D721Med (cell line): Measurements from ENCODE around the gene TIMM29.
"Not testable (repeated sequence)": the region's sequence is repeated elsewhere in the genome, so short reads cannot be mapped to it uniquely, and the experiment has no call there.

Experiments
- DNase-seq: peaks from one replicate; pipeline ENCODE4 v3.0.0; 2011; ENCODE audit warnings: low spot score; ENCODE audit not compliant: insufficient read length
- FAIRE-seq: peaks from 2 replicates; lab custom pipeline; 2011; peaks lifted over from hg19 to GRCh38; lab: Jason Lieb, UNC
- TF ChIP-seq, protein P1 (sequence below): IDR thresholded peaks from 2 replicates; pipeline ENCODE4 v1.5.1; 2012; ENCODE audit warnings: mild to moderate bottlenecking, control low read depth; ENCODE audit not compliant: insufficient read depth; ENCODE audit errors: missing control alignments

TIMM29 gene

GRCh38 chr19:10946958-10947657 is 18.5 kb downstream of the TIMM29 start:
- FAIRE-seq (no peak), DNase-seq (no peak)
- TF ChIP-seq, protein P1, sequence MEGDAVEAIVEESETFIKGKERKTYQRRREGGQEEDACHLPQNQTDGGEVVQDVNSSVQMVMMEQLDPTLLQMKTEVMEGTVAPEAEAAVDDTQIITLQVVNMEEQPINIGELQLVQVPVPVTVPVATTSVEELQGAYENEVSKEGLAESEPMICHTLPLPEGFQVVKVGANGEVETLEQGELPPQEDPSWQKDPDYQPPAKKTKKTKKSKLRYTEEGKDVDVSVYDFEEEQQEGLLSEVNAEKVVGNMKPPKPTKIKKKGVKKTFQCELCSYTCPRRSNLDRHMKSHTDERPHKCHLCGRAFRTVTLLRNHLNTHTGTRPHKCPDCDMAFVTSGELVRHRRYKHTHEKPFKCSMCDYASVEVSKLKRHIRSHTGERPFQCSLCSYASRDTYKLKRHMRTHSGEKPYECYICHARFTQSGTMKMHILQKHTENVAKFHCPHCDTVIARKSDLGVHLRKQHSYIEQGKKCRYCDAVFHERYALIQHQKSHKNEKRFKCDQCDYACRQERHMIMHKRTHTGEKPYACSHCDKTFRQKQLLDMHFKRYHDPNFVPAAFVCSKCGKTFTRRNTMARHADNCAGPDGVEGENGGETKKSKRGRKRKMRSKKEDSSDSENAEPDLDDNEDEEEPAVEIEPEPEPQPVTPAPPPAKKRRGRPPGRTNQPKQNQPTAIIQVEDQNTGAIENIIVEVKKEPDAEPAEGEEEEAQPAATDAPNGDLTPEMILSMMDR = no peak

DNA sequence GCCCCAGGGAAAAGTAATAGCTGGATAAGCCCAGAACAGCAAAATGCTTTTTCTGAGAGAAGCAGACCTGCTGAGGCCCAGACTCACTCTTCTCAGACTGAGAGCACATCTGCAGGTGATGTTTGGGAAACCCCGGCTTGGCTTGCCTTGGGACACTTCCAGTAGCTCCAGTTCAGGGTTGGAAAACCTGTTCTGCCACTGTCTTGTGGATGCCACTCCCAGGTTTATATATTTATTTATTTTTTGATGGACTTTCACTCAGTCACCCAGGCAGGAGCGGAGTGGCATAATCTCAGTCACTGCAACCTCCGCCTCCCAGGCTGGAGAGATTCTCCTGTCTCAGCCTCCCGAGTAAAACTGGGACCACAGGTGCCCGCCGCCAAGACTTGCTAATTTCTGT is 24.2 kb downstream of the TIMM29 start:
- DNase-seq = no peak
- FAIRE-seq = no peak
- TF ChIP-seq, protein P1 = no peak

DNA sequence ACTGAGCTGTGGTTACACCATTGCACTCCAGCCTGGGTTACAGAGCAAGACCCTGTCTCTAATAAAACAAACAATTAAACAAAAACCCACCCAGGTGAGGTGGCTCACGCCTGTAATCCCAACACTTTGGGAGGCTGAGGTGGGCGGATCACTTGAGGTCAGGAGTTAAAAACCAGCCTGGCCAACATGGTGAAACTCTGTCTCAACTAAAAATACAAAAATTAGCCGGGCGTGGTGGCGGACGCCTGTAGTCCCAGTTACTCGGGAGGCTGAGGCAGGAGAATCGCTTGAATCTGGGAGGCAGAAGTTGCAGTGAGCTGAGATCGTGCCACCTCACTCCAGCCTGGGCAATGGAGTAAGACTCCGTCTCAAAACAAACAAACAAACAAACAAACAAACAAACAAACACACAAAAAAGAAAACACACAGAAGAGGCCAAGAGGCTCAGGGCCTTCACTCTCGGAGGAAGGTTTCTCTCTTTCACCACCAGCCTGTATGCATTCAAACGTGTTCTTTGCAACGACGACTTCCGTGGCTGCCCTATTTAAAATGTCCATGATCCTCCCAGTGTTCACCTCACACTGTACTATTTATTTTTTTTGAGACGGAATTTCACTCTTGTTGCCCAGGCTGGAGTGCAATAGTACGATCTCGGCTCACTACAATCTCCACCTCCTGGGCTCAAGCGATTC is 30.8 kb downstream of the TIMM29 start:
- not testable (repeated sequence) for DNase-seq, FAIRE-seq

DNA sequence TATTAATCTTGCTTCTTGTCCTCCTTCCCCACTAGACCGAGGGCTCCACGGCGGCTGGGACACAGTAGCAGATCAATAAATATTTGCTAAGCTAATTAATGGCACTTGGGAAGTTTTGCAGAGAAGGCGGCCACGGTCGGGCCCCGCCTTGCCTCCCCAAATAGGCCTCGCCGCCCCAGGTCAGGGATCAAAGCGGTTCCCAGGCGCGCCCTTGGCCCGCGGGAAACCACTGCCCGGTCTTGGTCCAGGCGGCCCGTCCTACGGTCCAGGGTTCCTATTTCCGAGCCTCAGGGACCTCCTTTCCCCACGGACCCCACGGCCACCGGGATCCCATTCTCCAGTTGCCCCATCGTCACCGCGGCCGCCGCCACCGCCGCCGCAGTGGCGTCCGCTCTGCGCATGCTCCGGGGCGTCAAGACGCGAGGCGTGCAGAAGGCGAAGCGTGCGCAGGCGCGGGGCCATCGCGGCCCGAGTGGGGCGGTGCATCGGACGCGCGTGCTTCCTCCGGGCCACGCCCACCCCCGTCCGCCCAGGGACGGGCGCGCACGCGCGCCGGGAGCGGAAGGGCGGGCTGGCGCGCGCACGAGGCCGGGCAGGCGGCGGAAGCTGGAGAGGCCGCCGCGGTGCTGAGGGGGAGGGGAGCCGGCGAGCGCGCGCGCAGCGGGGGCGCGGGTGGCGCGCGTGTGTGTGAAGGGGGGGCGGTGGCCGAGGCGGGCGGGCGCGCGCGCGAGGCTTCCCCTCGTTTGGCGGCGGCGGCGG is 31.9 kb downstream of the TIMM29 start, which contains the start of gene SMARCA4:
SMARCA4 (plus strand) TSS at position 717 of the 759 bp plus-strand sequence. CDS start 23,122 bp downstream, outside the sequence.
- DNase-seq (peak; percentile 86), FAIRE-seq (no peak)
- TF ChIP-seq, protein P1 = no peak

DNA sequence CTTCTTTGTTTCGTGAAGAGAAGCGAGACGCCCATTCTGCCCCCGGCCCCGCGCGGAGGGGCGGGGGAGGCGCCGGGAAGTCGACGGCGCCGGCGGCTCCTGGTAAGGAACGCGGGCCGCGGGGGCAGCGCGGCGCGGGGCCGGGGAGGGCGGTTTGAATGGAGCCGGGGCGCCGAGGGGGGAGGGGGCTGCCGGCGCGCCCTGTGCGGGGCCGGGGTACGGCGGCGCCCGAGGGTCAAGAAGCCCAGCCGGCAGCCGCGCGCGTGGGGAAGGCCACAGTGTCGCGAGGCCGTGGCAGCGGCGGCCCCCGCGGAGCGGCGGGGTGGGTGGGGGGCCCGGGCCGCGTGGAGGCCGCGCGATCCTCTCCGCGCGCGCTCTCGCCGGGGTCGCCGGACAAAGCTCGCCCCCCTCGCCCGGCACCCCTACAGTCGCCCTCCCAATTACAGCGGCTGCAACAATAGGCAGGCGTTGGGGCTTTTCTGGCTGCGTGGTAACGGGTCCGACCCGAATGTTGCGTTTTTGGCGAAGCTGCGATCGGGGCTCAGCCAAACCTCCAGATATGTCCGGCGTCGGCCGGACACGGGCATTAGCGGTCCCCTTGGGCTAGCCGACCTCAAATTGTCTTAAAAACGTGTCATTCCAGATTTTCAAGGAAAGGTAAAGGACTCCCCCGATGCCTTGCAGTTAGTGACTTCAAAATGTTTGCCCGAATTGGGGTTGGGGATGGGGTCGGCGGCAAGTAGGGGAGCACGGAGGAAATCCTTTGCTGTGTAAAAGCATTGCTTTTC is 32.7 kb downstream of the TIMM29 start:
- no peak for FAIRE-seq
- TF ChIP-seq, protein P1 = no peak

GRCh38 chr19:10962863-10963262 is 34.3 kb downstream of the TIMM29 start:
- DNase-seq (no peak), FAIRE-seq (no peak)
- TF ChIP-seq, protein P1 = no peak

More for the DNA sequence above, 32.7 kb downstream of the TIMM29 start:
- peak; percentile 57 for DNase-seq

- DNase-seq (no peak), FAIRE-seq (no peak)
- TF ChIP-seq, protein P1 = no peak
Measured at GRCh38 chr19:10963865-10964264, 35.3 kb downstream of the TIMM29 start.
